HepG2 (cell line): ENCODE data around the gene RNF182. TPM values are rescaled to one million over a fixed set of nuclear protein-coding genes. Genes with fewer than 3 reads are reported as not detected.

Source experiments
- ATAC-seq: fragments of 200-7000 bp; cut with Tn5 transposase; 3 replicates; pipeline ENCODE4 v1.9.1; 2020; ENCODE audit warnings: mild to moderate bottlenecking, moderate library complexity
- BruUV-seq: library from RNA; stranded (reverse); fragments of 400-500 nt; replicated peaks from 2 replicates; lab custom pipeline; 2021; lab: Mats Ljungman, UMichigan
- CTCF ChIA-PET: fragments of 300-600 bp; formaldehyde crosslinking; extraction: SDS; loops from one replicate; lab custom pipeline; 2021; ENCODE audit warnings: low total read pairs, inconsistent platforms, low intra/inter-chr PET ratio; lab: Yijun Ruan, JAX
- POLR2A ChIA-PET: fragments of 350-600 bp; sonication (Branson Sonifier 250); formaldehyde crosslinking; loops from one replicate; lab custom pipeline; 2020; ENCODE audit warnings: antibody characterized with exemption, inconsistent platforms; lab: Yijun Ruan, JAX
- DNase-seq: peaks from one replicate; pipeline ENCODE4 v3.0.0-alpha.2; 2015; ENCODE audit warnings: low spot score
- FAIRE-seq: peaks from 3 replicates; lab custom pipeline; 2011; peaks lifted over from hg19 to GRCh38; lab: Jason Lieb, UNC
- H2AFZ ChIP-seq: one replicate; pipeline ENCODE4 v1.6.1; 2011; ENCODE audit warnings: low read length, inconsistent platforms
- H3K27ac ChIP-seq: fragments of 300-600 bp; 3 replicates; pipeline ENCODE4 v1.8.0; 2011; ENCODE audit warnings: mixed run types, mild to moderate bottlenecking, mixed read lengths, low read length, inconsistent platforms; ENCODE audit not compliant: insufficient read depth; ENCODE audit errors: extremely low read length
- H3K27me3 ChIP-seq, 2 experiments: fragments of 200-600 bp in 1 of 2; 2 replicates in 1 of 2; 3 replicates in 1 of 2; pipeline versions ENCODE4 v1.6.0 to v1.8.0; 2011; ENCODE audit warnings: low read length in 2 of 2, mild to moderate bottlenecking in 2 of 2, moderate library complexity in 2 of 2, inconsistent platforms in 1 of 2; ENCODE audit not compliant: insufficient read depth in 2 of 2, control insufficient read depth in 1 of 2
- H3K36me3 ChIP-seq, 2 experiments: fragments of 200-600 bp in 1 of 2; replicated peaks in 1 of 2; 2 replicates in 1 of 2; 3 replicates in 1 of 2; pipeline versions ENCODE4 v1.5.1 to v1.8.0; 2011; ENCODE audit warnings: low read length in 2 of 2, inconsistent platforms in 1 of 2; ENCODE audit not compliant: insufficient read depth in 2 of 2, control insufficient read depth in 1 of 2
- H3K4me1 ChIP-seq: 2 replicates; pipeline ENCODE4 v1.5.1; 2012; ENCODE audit warnings: low read length, inconsistent platforms; ENCODE audit not compliant: insufficient read depth
- H3K4me2 ChIP-seq: 2 replicates; pipeline ENCODE4 v1.6.0; 2011; ENCODE audit warnings: low read depth, low read length, inconsistent platforms
- H3K4me3 ChIP-seq, 3 experiments: fragments of 200-600 bp in 1 of 3; sonication (generic), shearing (Covaris generic) in 1 of 3; replicated peaks in 1 of 3; 2 replicates each; pipeline ENCODE4 v1.5.1; 2011 to 2016; ENCODE audit warnings: low read length in 3 of 3, inconsistent platforms in 2 of 3, low read depth in 2 of 3, mild to moderate bottlenecking in 2 of 3, control low read depth in 1 of 3, mixed read lengths in 1 of 3; ENCODE audit not compliant: insufficient read depth in 1 of 3
- H3K79me2 ChIP-seq: one replicate; pipeline ENCODE4 v1.6.1; 2011; ENCODE audit warnings: low read length, inconsistent platforms; ENCODE audit not compliant: insufficient read depth
- H3K9ac ChIP-seq: 2 replicates; pipeline ENCODE4 v1.6.0; 2011; ENCODE audit warnings: mild to moderate bottlenecking, low read depth, low read length, inconsistent platforms; ENCODE audit not compliant: insufficient read depth
- H3K9me3 ChIP-seq: 2 replicates; pipeline ENCODE4 v1.5.1; 2012; ENCODE audit warnings: mild to moderate bottlenecking, low read length
- H4K20me1 ChIP-seq: 2 replicates; pipeline ENCODE4 v1.6.0; 2011; ENCODE audit warnings: inconsistent platforms, mild to moderate bottlenecking, low read length, moderate library complexity; ENCODE audit not compliant: insufficient read depth
- HBP1 ChIP-seq: IDR thresholded peaks from 2 replicates; pipeline ENCODE4 v1.6.1; 2016; ENCODE audit warnings: low read depth, control low read depth
- PHF21A ChIP-seq: sonication (generic); formaldehyde crosslinking; IDR thresholded peaks from 2 replicates; pipeline ENCODE4 v1.5.0; 2020; ENCODE audit warnings: mild to moderate bottlenecking, missing genetic modification reagents
- ZBTB3 ChIP-seq: sonication (generic); formaldehyde crosslinking; IDR thresholded peaks from 2 replicates; pipeline ENCODE4 v1.4.0; 2020; ENCODE audit warnings: low read depth, mild to moderate bottlenecking, moderate library complexity, missing genetic modification reagents, borderline replicate concordance
- ZNF263 ChIP-seq: sonication (generic); formaldehyde crosslinking; IDR thresholded peaks from 2 replicates; pipeline ENCODE4 v1.4.0; 2020; ENCODE audit warnings: missing genetic modification reagents
- ZNF788 ChIP-seq: sonication (generic); formaldehyde crosslinking; IDR thresholded peaks from 2 replicates; pipeline ENCODE4 v1.5.0; 2020; ENCODE audit warnings: mild to moderate bottlenecking, missing genetic modification reagents, borderline replicate concordance
- ZNF883 ChIP-seq: sonication (generic); formaldehyde crosslinking; IDR thresholded peaks from 2 replicates; pipeline ENCODE4 v1.5.1; 2020; ENCODE audit warnings: mild to moderate bottlenecking, missing genetic modification reagents; ENCODE audit errors: not compliant biosample characterization
- WGBS: methylation state at CpG from one replicate; pipeline ENCODE4 v1.1.6; 2017; ENCODE audit warnings: low lambda C conversion rate; 5-methylcytosine and 5-hydroxymethylcytosine counted together
- in situ Hi-C: cut with HindIII; loops from 2 replicates; pipeline ENCODE4 v1.10.0; 2017; ENCODE audit warnings: low pct_unique_long_range_greater_than_20kb; ENCODE audit not compliant: extremely low pct_ligation_motif_present
- intact Hi-C: fragments of 100-400 bp; cut with micrococcal nuclease; formaldehyde crosslinking; loops from one replicate; pipeline ENCODE4 v1.10.0; 2022; ENCODE audit not compliant: unreplicated experiment
- polyA plus RNA-seq, 8 experiments: library from polyadenylated mRNA; depleted of rRNA in 3 of 8; stranded (reverse) in 7 of 8; unstranded in 1 of 8; fragments of >200 nt; fragmentation: Illumina TruSeq in 4 of 8; extraction: Trizol in 4 of 8; gene quantifications; 2 replicates each; pipeline versions ENCODE4 v1.2.1 to v1.2.3, GENCODE V29; 2011 to 2016; ENCODE audit warnings: low read depth in 4 of 8, missing spikeins in 1 of 8, mixed read lengths in 1 of 8; ENCODE audit not compliant: insufficient read depth in 1 of 8
- total RNA-seq, 5 experiments: library from RNA; depleted of rRNA; stranded (reverse); fragments of >200 nt; fragmentation: Illumina TruSeq; extraction: Trizol; gene quantifications; 2 replicates each; pipeline ENCODE4 v1.2.3, GENCODE V29; 2016; ENCODE audit warnings: low read depth in 1 of 5
- TF ChIP-seq, protein P1 (sequence below): sonication (generic); formaldehyde crosslinking; conservative IDR thresholded peaks from 2 replicates; pipeline ENCODE4 v1.8.1; 2023; ENCODE audit warnings: missing genetic modification reagents
- TF ChIP-seq, protein P2 (sequence below): IDR thresholded peaks from 2 replicates; pipeline ENCODE4 v1.6.1; 2016; ENCODE audit warnings: missing genetic modification reagents, missing compliant biosample characterization
- TF ChIP-seq, protein P3 (sequence below): sonication (generic); formaldehyde crosslinking; IDR thresholded peaks from 2 replicates; pipeline ENCODE4 v1.4.0; 2020; ENCODE audit warnings: missing genetic modification reagents

The RNF182 gene
- total and polyA plus RNA-seq, 2 of the 13 experiments (the other 11 are each of a cell fraction or from before 2014, with no cell fraction given): not detected

- no peaks in the 10 kb centered on the region for H3K4me1 ChIP-seq
- no peaks in the 10 kb centered on the region for H4K20me1 ChIP-seq
- H2AFZ ChIP-seq: no peak overlapping the region
- no peak for ATAC-seq
- intact Hi-C loops: no loop called here
- no peak overlapping the region for H3K9ac ChIP-seq
- no peak overlapping the region for H3K4me2 ChIP-seq
- H3K4me3 ChIP-seq: no peak overlapping the region
- no peaks in the 10 kb centered on the region for H3K36me3 ChIP-seq
- CTCF ChIA-PET: no interaction called here
- H3K9me3 ChIP-seq: no peaks in the 10 kb centered on the region
- H3K27ac ChIP-seq: no peak overlapping the region
- 15% methylated on average over 9 of the region's 9 CpGs for WGBS
- no peak for FAIRE-seq
- no peak for DNase-seq
- POLR2A ChIA-PET: no interaction called here
- H3K27me3 ChIP-seq: peaks cover 7 to 47% of the 10 kb centered on the region in 2 experiments; a peak in 3 of 5 replicates
- no TSS peak for BruUV-seq
- TF ChIP-seq, protein P1, sequence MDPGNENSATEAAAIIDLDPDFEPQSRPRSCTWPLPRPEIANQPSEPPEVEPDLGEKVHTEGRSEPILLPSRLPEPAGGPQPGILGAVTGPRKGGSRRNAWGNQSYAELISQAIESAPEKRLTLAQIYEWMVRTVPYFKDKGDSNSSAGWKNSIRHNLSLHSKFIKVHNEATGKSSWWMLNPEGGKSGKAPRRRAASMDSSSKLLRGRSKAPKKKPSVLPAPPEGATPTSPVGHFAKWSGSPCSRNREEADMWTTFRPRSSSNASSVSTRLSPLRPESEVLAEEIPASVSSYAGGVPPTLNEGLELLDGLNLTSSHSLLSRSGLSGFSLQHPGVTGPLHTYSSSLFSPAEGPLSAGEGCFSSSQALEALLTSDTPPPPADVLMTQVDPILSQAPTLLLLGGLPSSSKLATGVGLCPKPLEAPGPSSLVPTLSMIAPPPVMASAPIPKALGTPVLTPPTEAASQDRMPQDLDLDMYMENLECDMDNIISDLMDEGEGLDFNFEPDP (CRISPR knock-in tag): 0 out of 2 replicates have a peak, but pooled peaks have one; percentile 72
- no peak for TF ChIP-seq ZNF788 (CRISPR knock-in tag)
- H3K79me2 ChIP-seq: no peaks in the 10 kb centered on the region
- in situ Hi-C loops: no loop called here
Observed at GRCh38 chr6:14026831-14027539, 102.2 kb downstream of the RNF182 start.

DNA sequence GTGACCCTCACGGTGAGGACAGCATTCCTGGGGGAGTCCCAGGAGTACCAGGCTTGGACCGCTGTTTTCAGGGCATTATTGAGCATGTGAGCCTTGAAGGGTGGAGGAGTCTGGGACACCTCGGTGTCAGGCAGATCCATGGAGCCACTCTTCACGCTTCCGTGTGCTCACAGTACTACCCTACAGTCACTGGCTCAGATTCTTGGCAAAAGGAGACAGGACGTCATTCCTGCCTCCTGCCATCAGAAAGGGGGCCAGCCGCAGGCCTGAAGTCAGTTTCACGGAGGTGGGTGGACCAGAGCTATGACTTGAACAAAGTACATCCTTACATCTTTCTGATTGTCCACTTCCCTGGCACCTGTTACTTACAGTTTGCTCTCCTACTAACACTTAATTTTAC lies 103.9 kb downstream of the RNF182 start:
- Histone ChIP-seq H3K27ac (no peak overlapping the region), H3K4me1 (no peaks in the 10 kb centered on the region), H3K36me3 (no peaks in the 10 kb centered on the region), H3K9ac (no peak overlapping the region), H3K9me3 (no peaks in the 10 kb centered on the region), H4K20me1 (no peaks in the 10 kb centered on the region), H3K79me2 (no peaks in the 10 kb centered on the region), H3K4me2 (no peak overlapping the region), H2AFZ (no peak overlapping the region), H3K4me3 (no peak overlapping the region), H3K27me3 (peaks cover 7 to 45% of the 10 kb centered on the region in 2 experiments; a peak in 3 of 5 replicates)
- ATAC-seq: no peak
- FAIRE-seq: no peak
- intact Hi-C loops: no loop called here
- ChIA-PET CTCF (no interaction called here), POLR2A (no interaction called here)
- 13% methylated on average over 7 of the region's 8 CpGs for WGBS
- BruUV-seq: no TSS peak
- in situ Hi-C loops: no loop called here
- DNase-seq: no peak
- TF ChIP-seq PHF21A (CRISPR knock-in tag) (no peak), ZBTB3 (CRISPR knock-in tag) (no peak), ZNF883 (CRISPR knock-in tag) (no peak), ZNF263 (CRISPR knock-in tag) (no peak), HBP1 (no peak)
- TF ChIP-seq, protein P2, sequence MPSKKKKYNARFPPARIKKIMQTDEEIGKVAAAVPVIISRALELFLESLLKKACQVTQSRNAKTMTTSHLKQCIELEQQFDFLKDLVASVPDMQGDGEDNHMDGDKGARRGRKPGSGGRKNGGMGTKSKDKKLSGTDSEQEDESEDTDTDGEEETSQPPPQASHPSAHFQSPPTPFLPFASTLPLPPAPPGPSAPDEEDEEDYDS (CRISPR knock-in tag): no peak
- TF ChIP-seq, protein P3, sequence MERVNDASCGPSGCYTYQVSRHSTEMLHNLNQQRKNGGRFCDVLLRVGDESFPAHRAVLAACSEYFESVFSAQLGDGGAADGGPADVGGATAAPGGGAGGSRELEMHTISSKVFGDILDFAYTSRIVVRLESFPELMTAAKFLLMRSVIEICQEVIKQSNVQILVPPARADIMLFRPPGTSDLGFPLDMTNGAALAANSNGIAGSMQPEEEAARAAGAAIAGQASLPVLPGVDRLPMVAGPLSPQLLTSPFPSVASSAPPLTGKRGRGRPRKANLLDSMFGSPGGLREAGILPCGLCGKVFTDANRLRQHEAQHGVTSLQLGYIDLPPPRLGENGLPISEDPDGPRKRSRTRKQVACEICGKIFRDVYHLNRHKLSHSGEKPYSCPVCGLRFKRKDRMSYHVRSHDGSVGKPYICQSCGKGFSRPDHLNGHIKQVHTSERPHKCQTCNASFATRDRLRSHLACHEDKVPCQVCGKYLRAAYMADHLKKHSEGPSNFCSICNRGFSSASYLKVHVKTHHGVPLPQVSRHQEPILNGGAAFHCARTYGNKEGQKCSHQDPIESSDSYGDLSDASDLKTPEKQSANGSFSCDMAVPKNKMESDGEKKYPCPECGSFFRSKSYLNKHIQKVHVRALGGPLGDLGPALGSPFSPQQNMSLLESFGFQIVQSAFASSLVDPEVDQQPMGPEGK (CRISPR knock-in tag): no peak
